Activated naive CD8-positive, alpha-beta T cell treated with anti-CD3 and anti-CD28 coated beads for 36 hours (primary cell): Measurements from ENCODE around the gene MBD3L5. TPM values are rescaled to one million over a fixed set of nuclear protein-coding genes. Genes with fewer than 3 reads are reported as not detected.
"Not testable (repeated sequence)": the region's sequence is repeated elsewhere in the genome, so short reads cannot be mapped to it uniquely, and the experiment has no call there.

Experiments used
- DNase-seq: peaks from one replicate; pipeline ENCODE4 v3.0.0; 2021
- H3K27ac Mint-ChIP-seq: one replicate; pipeline ENCODE4 v1.8.0; 2022; ENCODE audit warnings: mild to moderate bottlenecking, moderate library complexity, mixed read lengths
- H3K27me3 Mint-ChIP-seq: one replicate; pipeline ENCODE4 v1.8.0; 2022; ENCODE audit warnings: mild to moderate bottlenecking, mixed read lengths
- H3K36me3 Mint-ChIP-seq: one replicate; pipeline ENCODE4 v1.8.0; 2021; ENCODE audit warnings: mild to moderate bottlenecking, mixed read lengths
- H3K4me1 Mint-ChIP-seq: one replicate; pipeline ENCODE4 v1.8.0; 2021; ENCODE audit warnings: mixed read lengths
- H3K4me3 Mint-ChIP-seq: one replicate; pipeline ENCODE4 v1.8.0; 2022; ENCODE audit warnings: mild to moderate bottlenecking, moderate library complexity, mixed read lengths
- H3K9me3 Mint-ChIP-seq: one replicate; pipeline ENCODE4 v1.8.0; 2022; ENCODE audit warnings: mixed read lengths
- total RNA-seq, 2 experiments: library from RNA; stranded (reverse); gene quantifications; one replicate each; pipeline ENCODE4 v1.2.3, GENCODE V29; 2021

Gene MBD3L5
- total RNA-seq, 2 experiments from 2014 or later = not detected

DNA sequence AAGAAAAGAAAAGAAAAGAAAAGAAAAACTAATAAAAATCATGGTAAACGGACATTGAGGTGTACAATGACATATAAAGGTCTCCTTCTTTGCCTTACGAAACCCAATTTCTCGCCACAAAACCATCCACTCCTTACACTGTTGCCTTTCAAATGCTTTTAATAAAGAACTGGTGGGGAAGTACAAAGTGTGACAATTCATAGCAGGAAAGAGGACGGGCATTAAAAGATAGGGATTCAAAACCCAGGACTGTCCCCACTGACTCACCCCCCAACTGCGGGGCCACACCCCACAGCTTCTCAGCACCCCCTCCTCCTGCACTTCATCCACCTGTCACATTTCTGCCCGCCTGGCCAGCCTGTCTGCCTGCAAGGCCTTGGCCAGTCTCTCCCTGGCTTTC lies 11.6 kb upstream of the MBD3L5 start:
- H3K27me3 Mint-ChIP-seq = no peaks in the 10 kb centered on the region
- DNase-seq = no peak
- H3K9me3 Mint-ChIP-seq = no peaks in the 10 kb centered on the region
- H3K4me3 Mint-ChIP-seq = no peak overlapping the region
- peaks cover 2% of the 10 kb centered on the region for H3K4me1 Mint-ChIP-seq
- no peaks in the 10 kb centered on the region for H3K36me3 Mint-ChIP-seq
- H3K27ac Mint-ChIP-seq = no peak overlapping the region

DNA sequence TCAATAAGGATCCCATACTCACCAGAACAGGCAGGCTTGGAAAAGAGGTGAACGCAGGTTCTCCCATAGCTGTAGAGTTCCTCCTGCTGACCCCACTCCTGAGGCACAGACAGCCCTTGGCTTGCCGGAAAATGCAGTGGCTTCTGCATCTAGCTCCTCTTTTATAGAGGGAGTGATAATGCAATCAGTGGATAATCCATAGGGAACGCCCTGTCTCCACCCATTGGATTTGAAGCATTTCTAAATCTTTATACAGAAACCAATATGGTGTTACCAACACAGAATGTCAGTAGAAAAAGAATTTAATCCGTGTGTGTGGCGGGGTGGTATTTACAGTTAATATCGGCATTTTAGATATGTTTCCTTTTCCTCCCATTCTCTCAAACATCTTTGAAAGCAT lies 9.0 kb upstream of the MBD3L5 start, which contains the start of gene MBD3L2B:
TSS of gene MBD3L2B (minus strand) at position 101 of the 400 bp plus-strand sequence. CDS start at position 67, 34 bp downstream.
- not testable (repeated sequence) for H3K27ac Mint-ChIP-seq, H3K36me3 Mint-ChIP-seq, H3K4me3 Mint-ChIP-seq, DNase-seq, H3K27me3 Mint-ChIP-seq, H3K4me1 Mint-ChIP-seq, H3K9me3 Mint-ChIP-seq

DNA sequence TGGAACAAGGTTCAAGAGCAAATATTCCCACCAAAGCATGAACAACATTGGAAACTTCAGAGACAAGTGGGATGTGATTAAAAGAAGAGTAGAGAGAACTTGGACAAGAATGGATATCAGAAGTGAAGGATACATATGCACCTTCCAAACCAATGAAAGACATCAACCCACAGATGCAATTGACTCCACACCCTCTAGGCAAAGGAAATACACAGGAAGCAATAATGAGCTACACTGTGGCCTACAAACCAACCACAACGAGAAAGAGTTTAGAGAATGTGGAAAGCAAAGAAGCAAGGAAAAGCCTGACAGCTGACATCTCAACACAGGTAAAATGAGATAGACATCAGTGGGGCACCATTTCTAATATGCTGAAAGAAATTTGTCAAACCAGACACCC lies 1.6 kb upstream of the MBD3L5 start:
- not testable (repeated sequence) for H3K27ac Mint-ChIP-seq, H3K4me1 Mint-ChIP-seq, DNase-seq, H3K36me3 Mint-ChIP-seq, H3K4me3 Mint-ChIP-seq, H3K27me3 Mint-ChIP-seq, H3K9me3 Mint-ChIP-seq

DNA sequence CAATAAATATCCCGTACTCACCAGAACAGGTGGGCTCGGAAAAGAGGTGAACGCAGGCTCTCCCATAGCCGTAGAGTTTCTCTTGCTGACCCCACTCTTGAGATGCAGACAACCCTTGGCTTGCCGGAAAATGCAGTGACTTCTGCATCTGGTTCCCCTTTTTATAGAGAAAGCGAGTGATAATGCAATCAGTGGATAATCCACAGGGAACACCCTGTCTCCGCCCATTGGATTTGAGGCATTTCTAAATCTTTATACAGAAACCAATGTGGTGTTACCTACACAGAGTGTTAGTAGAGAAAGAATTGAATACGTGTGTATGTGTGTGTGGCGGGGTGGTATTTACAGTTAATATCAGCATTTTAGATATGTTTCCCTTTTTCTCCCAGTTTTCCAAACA lies 9.7 kb downstream of the MBD3L5 start, which contains the start of gene MBD3L4:
TSS of gene MBD3L4 (minus strand) at position 101 of the 400 bp plus-strand sequence. CDS start at position 66, 35 bp downstream.
- not testable (repeated sequence) for H3K9me3 Mint-ChIP-seq, H3K36me3 Mint-ChIP-seq, H3K4me1 Mint-ChIP-seq, H3K4me3 Mint-ChIP-seq, H3K27me3 Mint-ChIP-seq, DNase-seq, H3K27ac Mint-ChIP-seq

DNA sequence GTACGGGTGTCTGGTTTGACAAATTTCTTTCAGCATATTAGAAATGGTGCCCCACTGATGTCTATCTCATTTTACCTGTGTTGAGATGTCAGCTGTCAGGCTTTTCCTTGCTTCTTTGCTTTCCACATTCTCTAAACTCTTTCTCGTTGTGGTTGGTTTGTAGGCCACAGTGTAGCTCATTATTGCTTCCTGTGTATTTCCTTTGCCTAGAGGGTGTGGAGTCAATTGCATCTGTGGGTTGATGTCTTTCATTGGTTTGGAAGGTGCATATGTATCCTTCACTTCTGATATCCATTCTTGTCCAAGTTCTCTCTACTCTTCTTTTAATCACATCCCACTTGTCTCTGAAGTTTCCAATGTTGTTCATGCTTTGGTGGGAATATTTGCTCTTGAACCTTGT lies 11.2 kb downstream of the MBD3L5 start:
- H3K36me3 Mint-ChIP-seq, H3K4me1 Mint-ChIP-seq, H3K27me3 Mint-ChIP-seq, H3K9me3 Mint-ChIP-seq, H3K27ac Mint-ChIP-seq, H3K4me3 Mint-ChIP-seq, DNase-seq: not testable (repeated sequence)

DNA sequence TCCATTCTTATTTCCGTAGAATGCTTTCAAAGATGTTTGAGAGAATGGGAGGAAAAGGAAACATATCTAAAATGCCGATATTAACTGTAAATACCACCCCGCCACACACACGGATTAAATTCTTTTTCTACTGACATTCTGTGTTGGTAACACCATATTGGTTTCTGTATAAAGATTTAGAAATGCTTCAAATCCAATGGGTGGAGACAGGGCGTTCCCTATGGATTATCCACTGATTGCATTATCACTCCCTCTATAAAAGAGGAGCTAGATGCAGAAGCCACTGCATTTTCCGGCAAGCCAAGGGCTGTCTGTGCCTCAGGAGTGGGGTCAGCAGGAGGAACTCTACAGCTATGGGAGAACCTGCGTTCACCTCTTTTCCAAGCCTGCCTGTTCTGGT lies 18.6 kb downstream of the MBD3L5 start, which contains the start of gene MBD3L2:
TSS of gene MBD3L2 (plus strand) at position 301 of the 400 bp plus-strand sequence. CDS start at position 354, 53 bp downstream.
- not testable (repeated sequence) for H3K27me3 Mint-ChIP-seq, H3K4me3 Mint-ChIP-seq, H3K27ac Mint-ChIP-seq, H3K4me1 Mint-ChIP-seq, H3K9me3 Mint-ChIP-seq, H3K36me3 Mint-ChIP-seq, DNase-seq

DNA sequence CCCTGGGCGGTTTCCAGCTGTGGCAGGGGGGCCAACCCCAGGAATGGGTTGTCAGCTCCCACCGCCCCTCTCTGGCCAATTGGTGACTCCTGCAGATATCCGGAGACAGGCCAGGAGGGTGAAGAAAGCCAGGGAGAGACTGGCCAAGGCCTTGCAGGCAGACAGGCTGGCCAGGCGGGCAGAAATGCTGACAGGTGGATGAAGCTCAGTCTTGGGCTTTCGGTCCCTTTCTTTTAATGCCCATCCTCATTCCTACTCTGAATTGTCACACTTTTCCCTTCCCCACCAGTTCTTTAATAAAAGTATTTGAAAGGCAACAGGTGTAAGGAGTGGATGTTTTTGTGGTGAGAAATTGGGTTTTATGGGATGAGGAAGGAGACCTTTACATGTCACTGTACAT lies 21.0 kb downstream of the MBD3L5 start:
- H3K27ac Mint-ChIP-seq, H3K4me1 Mint-ChIP-seq, H3K9me3 Mint-ChIP-seq, H3K27me3 Mint-ChIP-seq, H3K36me3 Mint-ChIP-seq, H3K4me3 Mint-ChIP-seq, DNase-seq: not testable (repeated sequence)

DNA sequence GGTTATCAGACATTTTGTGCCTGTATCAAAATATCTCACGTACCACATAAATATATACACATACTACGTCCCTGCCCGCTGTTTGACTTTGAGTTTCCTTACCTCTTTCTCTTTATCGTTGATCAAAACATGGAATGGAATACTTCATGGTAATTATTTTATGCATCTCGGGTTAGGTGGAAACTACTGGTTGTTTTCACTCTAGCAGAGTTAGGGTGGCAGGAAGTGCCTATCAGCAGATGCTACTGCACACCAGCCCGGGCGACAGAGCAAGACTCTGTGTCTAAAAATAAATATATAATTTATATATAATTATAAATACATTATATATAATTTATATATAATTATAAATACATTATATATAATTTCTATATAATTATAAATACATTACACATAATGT lies 22.5 kb downstream of the MBD3L5 start:
- H3K36me3 Mint-ChIP-seq, H3K9me3 Mint-ChIP-seq, H3K4me1 Mint-ChIP-seq, H3K27me3 Mint-ChIP-seq, DNase-seq, H3K27ac Mint-ChIP-seq, H3K4me3 Mint-ChIP-seq: not testable (repeated sequence)

DNA sequence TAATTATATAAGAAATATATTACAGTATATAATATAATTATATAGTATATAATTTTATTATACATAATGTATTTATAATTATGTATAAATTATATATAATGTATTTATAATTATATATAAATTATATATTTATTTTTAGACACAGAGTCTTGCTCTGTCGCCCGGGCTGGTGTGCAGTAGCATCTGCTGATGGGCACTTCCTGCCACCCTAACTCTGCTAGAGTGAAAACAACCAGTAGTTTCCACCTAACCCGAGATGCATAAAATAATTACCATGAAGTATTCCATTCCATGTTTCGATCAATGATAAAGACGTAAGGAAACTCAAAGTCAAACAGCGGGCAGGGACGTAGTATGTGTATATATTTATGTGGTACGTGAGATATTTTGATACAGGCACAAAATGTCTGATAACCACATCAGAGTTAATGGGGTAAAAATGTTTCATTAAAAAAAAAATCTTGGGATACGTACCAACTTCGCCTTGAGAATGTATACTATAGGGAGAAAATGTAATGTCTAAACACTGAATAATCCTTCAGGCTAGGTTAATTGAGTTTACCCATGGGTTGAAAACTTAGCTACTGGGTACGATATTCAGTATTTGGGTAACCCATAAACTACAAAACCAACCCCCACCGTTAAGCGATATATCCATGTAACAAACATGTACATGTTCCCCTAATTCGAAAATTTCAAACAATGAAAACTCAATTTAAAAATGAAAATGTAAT lies 24.4 kb downstream of the MBD3L5 start:
- not testable (repeated sequence) for DNase-seq, H3K27me3 Mint-ChIP-seq, H3K9me3 Mint-ChIP-seq, H3K36me3 Mint-ChIP-seq, H3K4me1 Mint-ChIP-seq, H3K27ac Mint-ChIP-seq, H3K4me3 Mint-ChIP-seq

DNA sequence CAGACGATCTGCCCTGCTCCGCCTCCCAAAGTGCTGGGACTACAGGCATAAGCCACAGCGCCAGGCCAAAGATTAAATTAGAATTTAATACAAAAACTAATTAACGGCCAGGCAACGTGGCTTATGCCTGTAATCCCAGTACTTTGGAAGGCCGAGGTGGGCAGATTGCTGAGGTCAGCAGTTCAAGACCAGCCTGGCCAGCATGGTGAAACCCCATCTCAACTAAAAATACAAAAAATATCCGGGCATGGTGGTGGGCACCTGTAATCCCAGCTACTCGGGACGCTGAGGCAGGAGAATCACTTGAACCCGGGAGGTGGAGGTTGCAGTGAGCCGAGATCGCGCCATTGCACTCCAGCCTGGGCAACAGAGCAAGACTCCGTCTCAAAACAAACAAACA lies 25.3 kb downstream of the MBD3L5 start:
- DNase-seq, H3K4me1 Mint-ChIP-seq, H3K4me3 Mint-ChIP-seq, H3K27me3 Mint-ChIP-seq, H3K9me3 Mint-ChIP-seq, H3K36me3 Mint-ChIP-seq, H3K27ac Mint-ChIP-seq: not testable (repeated sequence)

DNA sequence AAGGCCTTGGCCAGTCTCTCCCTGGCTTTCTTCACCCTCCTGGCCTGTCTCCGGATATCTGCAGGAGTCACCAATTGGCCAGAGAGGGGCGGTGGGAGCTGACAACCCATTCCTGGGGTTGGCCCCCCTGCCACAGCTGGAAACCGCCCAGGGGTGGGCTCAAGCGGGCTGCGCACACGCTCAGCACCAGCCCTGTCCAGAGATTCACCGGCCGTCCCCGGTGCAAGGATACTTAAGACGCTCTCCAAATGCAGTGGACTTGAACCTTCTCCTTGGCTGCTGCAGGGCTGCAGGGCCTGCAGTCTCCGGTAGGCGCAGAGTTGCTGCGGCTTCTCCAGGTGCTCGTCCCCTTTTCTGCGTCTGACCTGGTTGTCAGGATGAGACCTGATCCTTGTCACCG lies 26.0 kb downstream of the MBD3L5 start:
- H3K9me3 Mint-ChIP-seq, DNase-seq, H3K27me3 Mint-ChIP-seq, H3K4me3 Mint-ChIP-seq, H3K36me3 Mint-ChIP-seq, H3K27ac Mint-ChIP-seq, H3K4me1 Mint-ChIP-seq: not testable (repeated sequence)

DNA sequence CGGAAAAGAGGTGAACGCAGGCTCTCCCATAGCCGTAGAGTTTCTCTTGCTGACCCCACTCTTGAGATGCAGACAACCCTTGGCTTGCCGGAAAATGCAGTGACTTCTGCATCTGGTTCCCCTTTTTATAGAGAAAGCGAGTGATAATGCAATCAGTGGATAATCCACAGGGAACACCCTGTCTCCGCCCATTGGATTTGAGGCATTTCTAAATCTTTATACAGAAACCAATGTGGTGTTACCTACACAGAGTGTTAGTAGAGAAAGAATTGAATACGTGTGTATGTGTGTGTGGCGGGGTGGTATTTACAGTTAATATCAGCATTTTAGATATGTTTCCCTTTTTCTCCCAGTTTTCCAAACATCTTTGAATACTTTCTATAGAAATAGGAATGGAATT lies 28.2 kb downstream of the MBD3L5 start, which contains the start of gene MBD3L3:
TSS of gene MBD3L3 (minus strand) at position 101 of the 400 bp plus-strand sequence. CDS start at position 30, 71 bp downstream.
- H3K36me3 Mint-ChIP-seq, H3K27me3 Mint-ChIP-seq, H3K4me3 Mint-ChIP-seq, DNase-seq, H3K27ac Mint-ChIP-seq, H3K4me1 Mint-ChIP-seq, H3K9me3 Mint-ChIP-seq: not testable (repeated sequence)

DNA sequence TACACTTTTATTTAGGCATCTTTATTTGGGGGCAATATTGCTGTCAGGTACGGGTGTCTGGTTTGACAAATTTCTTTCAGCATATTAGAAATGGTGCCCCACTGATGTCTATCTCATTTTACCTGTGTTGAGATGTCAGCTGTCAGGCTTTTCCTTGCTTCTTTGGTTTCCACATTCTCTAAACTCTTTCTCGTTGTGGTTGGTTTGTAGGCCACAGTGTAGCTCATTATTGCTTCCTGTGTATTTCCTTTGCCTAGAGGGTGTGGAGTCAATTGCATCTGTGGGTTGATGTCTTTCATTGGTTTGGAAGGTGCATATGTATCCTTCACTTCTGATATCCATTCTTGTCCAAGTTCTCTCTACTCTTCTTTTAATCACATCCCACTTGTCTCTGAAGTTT lies 29.6 kb downstream of the MBD3L5 start:
- H3K36me3 Mint-ChIP-seq, H3K27me3 Mint-ChIP-seq, H3K4me1 Mint-ChIP-seq, H3K27ac Mint-ChIP-seq, DNase-seq, H3K4me3 Mint-ChIP-seq, H3K9me3 Mint-ChIP-seq: not testable (repeated sequence)

DNA sequence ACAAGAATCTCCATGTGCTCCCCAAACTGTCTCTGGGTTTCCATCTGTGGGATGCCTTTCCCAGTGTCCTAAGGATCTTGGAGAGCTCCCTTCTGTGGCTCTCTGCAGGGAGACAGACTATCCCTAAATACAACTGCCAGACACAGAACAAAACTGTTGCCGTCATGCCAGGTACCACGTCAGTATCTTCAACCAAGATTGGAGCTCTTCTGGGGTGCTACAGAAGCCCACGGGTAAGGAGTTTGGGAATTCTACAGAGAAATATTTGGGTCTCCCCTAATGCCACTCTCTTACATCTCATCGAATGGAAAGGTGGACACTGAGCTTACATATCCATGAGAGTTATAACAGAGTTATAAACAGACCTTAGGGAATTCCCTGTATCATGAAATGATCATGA lies 33.0 kb downstream of the MBD3L5 start:
- Mint-ChIP-seq H3K27ac (no peak overlapping the region), H3K36me3 (no peaks in the 10 kb centered on the region), H3K4me3 (no peak overlapping the region), H3K27me3 (no peaks in the 10 kb centered on the region), H3K4me1 (no peaks in the 10 kb centered on the region), H3K9me3 (no peaks in the 10 kb centered on the region)
- no peak for DNase-seq

DNA sequence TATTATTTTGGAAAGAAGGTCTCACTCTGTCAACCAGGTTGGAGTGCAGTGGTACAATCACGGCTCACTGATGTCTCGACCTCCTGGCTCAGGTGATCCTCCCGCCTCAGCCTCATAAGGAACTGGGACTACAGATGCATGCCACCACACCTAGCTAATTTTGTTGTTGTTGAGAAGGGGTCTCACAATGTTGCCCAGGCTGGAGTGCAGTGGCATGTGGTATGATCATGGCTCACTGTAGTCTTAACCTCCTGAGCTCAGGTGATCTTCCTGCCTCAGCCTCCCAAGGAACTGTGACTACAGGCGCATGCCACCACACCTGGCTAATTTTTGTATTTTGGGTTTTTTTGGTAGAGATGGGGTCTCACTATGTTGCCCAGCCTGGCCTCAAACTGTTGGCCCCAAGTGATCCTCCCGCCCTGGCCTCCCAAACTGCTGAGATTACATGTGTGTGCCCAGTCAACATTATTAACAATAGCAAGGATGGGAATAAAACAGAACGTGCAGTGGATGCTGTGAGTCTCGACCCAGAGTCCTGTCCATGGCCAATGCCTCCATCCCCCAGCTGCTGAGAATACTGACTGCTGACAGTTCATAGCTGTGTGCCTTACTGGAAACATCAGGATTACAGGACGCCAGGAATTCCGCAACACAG lies 33.5 kb downstream of the MBD3L5 start:
- no peak for DNase-seq
- H3K4me3 Mint-ChIP-seq = no peak overlapping the region

DNA sequence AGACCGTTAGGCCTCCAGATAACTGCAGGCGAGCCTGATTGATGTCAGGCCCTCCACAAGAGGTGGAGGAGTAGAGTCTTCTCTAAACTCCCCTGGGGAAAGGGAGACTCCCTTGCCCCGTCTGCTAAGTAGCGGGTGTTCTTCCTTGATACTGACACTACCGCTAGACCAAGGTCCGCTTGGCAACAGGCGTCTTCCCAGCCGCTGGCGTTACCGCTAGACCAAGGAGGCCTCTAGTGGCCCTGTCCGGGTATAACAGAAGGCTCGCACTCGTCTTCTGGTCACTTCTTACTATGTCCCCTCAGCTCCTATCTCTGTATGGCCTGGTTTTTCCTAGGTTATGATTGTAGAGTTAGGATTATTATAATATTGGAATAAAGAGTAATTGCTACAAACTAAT lies 36.7 kb downstream of the MBD3L5 start:
- not testable (repeated sequence) for H3K27ac Mint-ChIP-seq, H3K27me3 Mint-ChIP-seq, DNase-seq, H3K4me3 Mint-ChIP-seq, H3K4me1 Mint-ChIP-seq, H3K9me3 Mint-ChIP-seq
- H3K36me3 Mint-ChIP-seq = peaks cover 12% of the 10 kb centered on the region

More for the DNA sequence above, 33.5 kb downstream of the MBD3L5 start:
- Mint-ChIP-seq H3K36me3 (no peaks in the 10 kb centered on the region), H3K27ac (no peak overlapping the region), H3K27me3 (no peaks in the 10 kb centered on the region), H3K4me1 (peaks cover 2% of the 10 kb centered on the region), H3K9me3 (no peaks in the 10 kb centered on the region)
